Hepatocyte (in vitro differentiated cells): ENCODE data around the gene C16orf86. TPM values are rescaled to one million over a fixed set of nuclear protein-coding genes. Genes with fewer than 3 reads are reported as not detected.

Experiments used
- DNase-seq: peaks from one replicate; pipeline ENCODE4 v3.0.0-alpha.2; 2016; ENCODE audit warnings: low spot score
- H2AFZ ChIP-seq: fragments of 200-600 bp; sonication (generic); 2 replicates; pipeline ENCODE4 v1.6.0; 2016; ENCODE audit warnings: antibody characterized with exemption, mild to moderate bottlenecking
- H3K27ac ChIP-seq: fragments of 200-600 bp; sonication (generic); 2 replicates; pipeline ENCODE4 v1.5.1; 2016; ENCODE audit warnings: mild to moderate bottlenecking
- H3K27me3 ChIP-seq: fragments of 200-600 bp; sonication (generic); 2 replicates; pipeline ENCODE4 v1.6.1; 2016
- H3K36me3 ChIP-seq: fragments of 200-600 bp; sonication (generic); replicated peaks from 2 replicates; pipeline ENCODE4 v1.5.1; 2016; ENCODE audit warnings: low read depth; ENCODE audit not compliant: insufficient read depth
- H3K4me1 ChIP-seq: fragments of 200-600 bp; sonication (generic); 2 replicates; pipeline ENCODE4 v1.5.1; 2016; ENCODE audit warnings: mild to moderate bottlenecking, moderate library complexity; ENCODE audit not compliant: insufficient read depth
- H3K4me2 ChIP-seq: fragments of 200-600 bp; sonication (generic); 2 replicates; pipeline ENCODE4 v1.6.0; 2016
- H3K4me3 ChIP-seq: fragments of 200-600 bp; sonication (generic); 2 replicates; pipeline ENCODE4 v1.5.1; 2016; ENCODE audit warnings: mild to moderate bottlenecking
- H3K79me2 ChIP-seq: fragments of 200-600 bp; sonication (generic); 2 replicates; pipeline ENCODE4 v1.6.0; 2017; ENCODE audit warnings: mild to moderate bottlenecking
- H3K9me2 ChIP-seq: fragments of 200-600 bp; sonication (generic); replicated peaks from 2 replicates; pipeline ENCODE4 v1.6.0; 2017; ENCODE audit warnings: mild to moderate bottlenecking; ENCODE audit not compliant: insufficient read depth
- H3K9me3 ChIP-seq: fragments of 200-600 bp; sonication (generic); 2 replicates; pipeline ENCODE4 v1.5.1; 2016; ENCODE audit warnings: low read depth, mild to moderate bottlenecking
- H4K20me1 ChIP-seq: fragments of 200-600 bp; sonication (generic); 2 replicates; pipeline ENCODE4 v1.6.0; 2016; ENCODE audit warnings: mild to moderate bottlenecking; ENCODE audit not compliant: insufficient read depth, poor library complexity, severe bottlenecking
- CTCF ChIP-seq: fragments of 200-600 bp; sonication (generic); IDR thresholded peaks from 2 replicates; pipeline ENCODE4 v1.5.1; 2016; ENCODE audit warnings: antibody characterized with exemption, mild to moderate bottlenecking; ENCODE audit not compliant: poor library complexity
- EZH2 ChIP-seq: fragments of 200-600 bp; sonication (generic); IDR thresholded peaks from 2 replicates; pipeline ENCODE4 v1.6.1; 2016; ENCODE audit warnings: antibody characterized with exemption, mild to moderate bottlenecking, borderline replicate concordance
- EZH2phosphoT487 ChIP-seq: fragments of 200-600 bp; sonication (generic); IDR thresholded peaks from one replicate; pipeline ENCODE4 v1.6.1; 2018; ENCODE audit warnings: antibody characterized with exemption, mild to moderate bottlenecking, low read depth, moderate library complexity; ENCODE audit not compliant: unreplicated experiment, severe bottlenecking
- WGBS: methylation state at CpG from one replicate; pipeline ENCODE4 v1.1.6; 2016; ENCODE audit warnings: low lambda C conversion rate; ENCODE audit errors: missing lambda C conversion rate; 5-methylcytosine and 5-hydroxymethylcytosine counted together
- polyA plus RNA-seq: library from polyadenylated mRNA; unstranded; fragments of >200 nt; fragmentation: Nextera tagmentation; extraction: Ambion mirVana; gene quantifications from 2 replicates; pipeline ENCODE4 v1.2.1, GENCODE V29; 2016
- total RNA-seq: library from RNA; depleted of rRNA; stranded (reverse); fragments of >200 nt; gene quantifications from 2 replicates; pipeline ENCODE4 v1.2.3, GENCODE V29; 2014

The C16orf86 gene
- total and polyA plus RNA-seq, 2 experiments from 2014 or later = 2.3 to 4.1 TPM

- 76% methylated on average over 5 of the region's 5 CpGs for WGBS
Observed at GRCh38 chr16:67713647-67714273, 47.1 kb downstream of the C16orf86 start.

GRCh38 chr16:67714522-67714921, 47.9 kb downstream of the C16orf86 start:
- H3K4me2 ChIP-seq = no peak overlapping the region
- H4K20me1 ChIP-seq = peaks cover 3% of the 10 kb centered on the region
- no peak overlapping the region for H2AFZ ChIP-seq
- H3K9me2 ChIP-seq = no peaks in the 10 kb centered on the region
- H3K79me2 ChIP-seq = peaks cover 61% of the 10 kb centered on the region
- DNase-seq = no peak
- H3K36me3 ChIP-seq = no peaks in the 10 kb centered on the region
- TF ChIP-seq CTCF (no peak), EZH2phosphoT487 (no peak), EZH2 (no peak)
- 64% methylated on average over 1 of the region's 1 CpG for WGBS
- H3K4me3 ChIP-seq = no peak overlapping the region
- peaks cover 21% of the 10 kb centered on the region for H3K27me3 ChIP-seq
- no peak overlapping the region for H3K27ac ChIP-seq
- no peaks in the 10 kb centered on the region for H3K9me3 ChIP-seq
- H3K4me1 ChIP-seq = peaks cover 9% of the 10 kb centered on the region

More at GRCh38 chr16:67713647-67714273, 47.1 kb downstream of the C16orf86 start:
- Histone ChIP-seq H3K4me2 (no peak overlapping the region), H3K9me2 (no peaks in the 10 kb centered on the region), H3K79me2 (peaks cover 62% of the 10 kb centered on the region), H3K4me3 (no peak overlapping the region), H3K36me3 (no peaks in the 10 kb centered on the region), H3K4me1 (peaks cover 9% of the 10 kb centered on the region), H3K27me3 (peaks cover 21% of the 10 kb centered on the region), H3K27ac (no peak overlapping the region), H4K20me1 (peaks cover 3% of the 10 kb centered on the region), H3K9me3 (no peaks in the 10 kb centered on the region), H2AFZ (no peak overlapping the region)
- TF ChIP-seq EZH2phosphoT487 = no peak
- TF ChIP-seq EZH2 = no peak
- TF ChIP-seq CTCF = no peak
- DNase-seq = no peak

GRCh38 chr16:67716097-67716496, 49.5 kb downstream of the C16orf86 start:
- H3K4me3 ChIP-seq = no peak overlapping the region
- 58% methylated on average over 2 of the region's 2 CpGs for WGBS
- DNase-seq = peak; percentile 49

More at GRCh38 chr16:67716097-67716496, 49.5 kb downstream of the C16orf86 start:
- Histone ChIP-seq H3K79me2 (peaks cover 54% of the 10 kb centered on the region), H3K36me3 (no peaks in the 10 kb centered on the region), H3K9me3 (no peaks in the 10 kb centered on the region), H3K27ac (no peak overlapping the region), H4K20me1 (peaks cover 3% of the 10 kb centered on the region), H3K4me1 (peaks cover 9% of the 10 kb centered on the region), H3K9me2 (no peaks in the 10 kb centered on the region), H3K4me2 (peak overlapping the region; percentile 48), H2AFZ (no peak overlapping the region), H3K27me3 (peaks cover 21% of the 10 kb centered on the region)
- TF ChIP-seq CTCF (no peak), EZH2phosphoT487 (peak; percentile 99)

Other genes starting within 250 kb of the C16orf86 start
- 0.93 and 1.6 TPM in 2 replicates for gene HSD11B2, start 235.7 kb upstream of the C16orf86 start, total RNA-seq
- 2.3 and 4.2 TPM in 2 replicates for gene HSD11B2, start 235.7 kb upstream of the C16orf86 start, polyA plus RNA-seq
- gene ATP6V0D1, start 185.7 kb upstream of the C16orf86 start, total RNA-seq = 115 and 157 TPM in 2 replicates
- 223 and 232 TPM in 2 replicates for gene ATP6V0D1, start 185.7 kb upstream of the C16orf86 start, polyA plus RNA-seq
- 1.9 TPM in 1 of 2 replicates, not detected in the other for gene AGRP, start 183.3 kb upstream of the C16orf86 start, total RNA-seq
- 0.93 and 2.3 TPM in 2 replicates for gene AGRP, start 183.3 kb upstream of the C16orf86 start, polyA plus RNA-seq
- 12.5 and 12.9 TPM in 2 replicates for gene RIPOR1, start 138.0 kb upstream of the C16orf86 start, total RNA-seq
- 37.8 and 38.3 TPM in 2 replicates for gene RIPOR1, start 138.0 kb upstream of the C16orf86 start, polyA plus RNA-seq
- 44.1 and 46.0 TPM in 2 replicates for gene CTCF, start 104.3 kb upstream of the C16orf86 start, total RNA-seq
- 35.5 and 36.8 TPM in 2 replicates for gene CTCF, start 104.3 kb upstream of the C16orf86 start, polyA plus RNA-seq
- gene CARMIL2, start 21.7 kb upstream of the C16orf86 start, total RNA-seq = 0.52 and 1.7 TPM in 2 replicates
- gene CARMIL2, start 21.7 kb upstream of the C16orf86 start, polyA plus RNA-seq = 2.6 and 2.9 TPM in 2 replicates
- 17.1 and 18.5 TPM in 2 replicates for gene ACD, start 6.6 kb upstream of the C16orf86 start, total RNA-seq
- 26.3 and 28.5 TPM in 2 replicates for gene ACD, start 6.6 kb upstream of the C16orf86 start, polyA plus RNA-seq
- 1.1 and 1.4 TPM in 2 replicates for gene PARD6A, start 5.9 kb upstream of the C16orf86 start, total RNA-seq
- 1.8 and 3.0 TPM in 2 replicates for gene PARD6A, start 5.9 kb upstream of the C16orf86 start, polyA plus RNA-seq
- 8.3 and 10.2 TPM in 2 replicates for gene ENKD1, start 64 bp upstream of the C16orf86 start, total RNA-seq
- 13.1 and 16.0 TPM in 2 replicates for gene ENKD1, start 64 bp upstream of the C16orf86 start, polyA plus RNA-seq
- gene GFOD2, start 52.5 kb downstream of the C16orf86 start, total RNA-seq = 9.8 and 10.4 TPM in 2 replicates
- gene GFOD2, start 52.5 kb downstream of the C16orf86 start, polyA plus RNA-seq = 7.5 and 12.4 TPM in 2 replicates
- 8.6 and 8.8 TPM in 2 replicates for gene RANBP10, start 139.7 kb downstream of the C16orf86 start, total RNA-seq
- 12.4 and 12.6 TPM in 2 replicates for gene RANBP10, start 139.7 kb downstream of the C16orf86 start, polyA plus RNA-seq
- gene TSNAXIP1, start 140.1 kb downstream of the C16orf86 start, total RNA-seq = 3.1 TPM in 2 replicates
- 2.0 and 5.8 TPM in 2 replicates for gene TSNAXIP1, start 140.1 kb downstream of the C16orf86 start, polyA plus RNA-seq
- gene THAP11, start 175.5 kb downstream of the C16orf86 start, total RNA-seq = 35.4 and 40.0 TPM in 2 replicates
- 36.7 and 36.9 TPM in 2 replicates for gene THAP11, start 175.5 kb downstream of the C16orf86 start, polyA plus RNA-seq
- 100 and 102 TPM in 2 replicates for gene NUTF2, start 180.1 kb downstream of the C16orf86 start, total RNA-seq
- gene NUTF2, start 180.1 kb downstream of the C16orf86 start, polyA plus RNA-seq = 197 and 216 TPM in 2 replicates
- gene CENPT, start 180.9 kb downstream of the C16orf86 start, total RNA-seq = 28.5 and 38.1 TPM in 2 replicates
- gene CENPT, start 180.9 kb downstream of the C16orf86 start, polyA plus RNA-seq = 84.0 and 115 TPM in 2 replicates
- 41.1 and 46.3 TPM in 2 replicates for gene EDC4, start 206.2 kb downstream of the C16orf86 start, total RNA-seq
- 59.0 and 76.7 TPM in 2 replicates for gene EDC4, start 206.2 kb downstream of the C16orf86 start, polyA plus RNA-seq
- 0.73 TPM in 1 of 2 replicates, not detected in the other for gene NRN1L, start 218.1 kb downstream of the C16orf86 start, total RNA-seq
- gene NRN1L, start 218.1 kb downstream of the C16orf86 start, polyA plus RNA-seq = 1.6 TPM in 1 of 2 replicates, not detected in the other
- gene PSKH1, start 226.4 kb downstream of the C16orf86 start, total RNA-seq = 29.2 and 30.5 TPM in 2 replicates
- gene PSKH1, start 226.4 kb downstream of the C16orf86 start, polyA plus RNA-seq = 38.6 and 44.6 TPM in 2 replicates